HTERT RPE-1 (cell line): ENCODE measurements around the gene UBR1.

Experiments used
- in situ Hi-C: fragments of 300-500 bp; cut with MboI; formaldehyde crosslinking; loops from 4 replicates; pipeline ENCODE4 v1.14.3; 2020; ENCODE audit warnings: low sequenced_read_pairs

Gene UBR1

DNA sequence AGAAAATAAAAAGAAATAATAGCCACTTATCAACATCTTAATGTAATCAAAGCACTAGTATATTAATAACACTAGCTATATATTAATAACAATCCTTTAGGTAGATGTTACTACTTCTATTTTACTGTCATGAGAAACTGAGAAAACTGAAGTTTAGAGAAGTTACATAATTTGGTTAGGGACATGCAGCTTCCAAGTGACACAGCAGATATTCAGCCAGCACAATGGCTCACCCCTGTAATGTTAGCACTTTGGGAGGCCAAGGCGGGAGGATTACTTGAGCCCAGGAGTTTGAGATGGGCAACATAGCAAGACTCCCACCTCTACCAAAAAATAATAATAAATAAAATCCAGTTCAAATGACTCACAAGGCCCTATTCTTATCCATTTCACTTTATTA lies 1.9 kb upstream of the UBR1 start:
- in situ Hi-C loops, result no loop called here

DNA sequence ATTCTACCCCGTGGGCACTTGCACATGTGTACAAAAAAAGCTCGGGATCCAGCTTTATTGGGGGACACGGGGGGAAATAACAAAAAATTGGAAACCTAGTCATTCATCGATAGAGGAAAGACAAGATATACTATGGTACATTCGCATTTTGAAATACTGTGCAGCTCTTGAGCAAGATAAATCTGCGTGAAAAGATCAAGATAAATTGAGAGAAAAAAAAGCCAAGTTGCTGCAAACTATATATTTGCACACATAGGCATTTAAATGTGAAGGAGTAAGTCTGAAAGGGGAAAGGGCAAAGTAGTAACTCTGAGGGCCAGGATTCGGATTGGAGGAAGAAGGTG lies 620 bp upstream of the UBR1 start:
- in situ Hi-C loops, result no loop called here

DNA sequence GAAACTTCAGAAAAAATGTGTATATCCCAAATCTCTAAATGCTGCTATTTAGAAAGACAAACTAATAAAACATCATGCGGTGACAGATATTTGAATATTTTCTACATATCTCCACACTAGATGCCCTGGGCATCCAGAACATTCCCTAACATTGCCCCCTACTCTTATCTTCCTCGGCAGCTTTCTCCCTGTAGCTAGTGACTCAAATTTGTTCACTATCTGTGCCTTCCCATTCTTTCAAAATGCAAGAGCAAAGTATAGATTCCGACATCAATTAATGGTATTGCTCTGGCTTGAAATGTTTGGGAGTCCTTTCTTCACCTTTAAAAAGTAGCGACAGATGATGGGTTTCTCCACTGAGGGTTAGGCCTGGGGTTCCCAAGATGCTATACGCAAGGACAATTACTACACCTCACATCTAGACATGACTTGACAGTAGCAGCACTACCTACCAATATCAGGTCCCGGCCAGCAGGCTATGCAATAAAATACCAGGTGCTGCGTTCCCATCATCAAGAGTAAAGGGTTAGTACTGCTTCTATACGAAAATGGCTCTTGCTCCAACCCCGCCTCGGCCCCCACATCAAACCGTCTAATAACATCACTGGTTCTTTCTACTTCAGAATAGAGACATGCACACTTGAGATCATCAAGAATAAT lies 631 bp downstream of the UBR1 start:
- in situ Hi-C loops, result no loop called here

DNA sequence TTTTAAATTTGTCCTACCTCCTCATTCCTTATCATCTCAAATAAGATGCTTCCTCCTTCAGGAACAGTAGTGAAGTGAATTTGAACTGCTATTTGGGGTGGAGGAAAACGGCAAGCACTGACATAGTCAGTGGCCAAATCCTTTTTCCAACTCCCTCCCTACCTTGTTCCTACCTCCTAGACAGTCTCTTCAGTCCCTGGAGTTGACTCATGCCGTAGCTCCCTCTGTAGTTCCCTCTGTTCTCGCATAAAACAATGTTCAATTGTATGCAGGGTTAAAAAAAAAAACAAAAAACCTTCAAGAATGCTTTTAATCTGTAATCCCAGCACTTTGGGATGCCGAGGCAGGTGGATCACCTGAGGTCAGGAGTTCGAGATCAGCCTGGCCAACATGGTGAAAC lies 1.4 kb downstream of the UBR1 start:
- in situ Hi-C loops, result no loop called here

DNA sequence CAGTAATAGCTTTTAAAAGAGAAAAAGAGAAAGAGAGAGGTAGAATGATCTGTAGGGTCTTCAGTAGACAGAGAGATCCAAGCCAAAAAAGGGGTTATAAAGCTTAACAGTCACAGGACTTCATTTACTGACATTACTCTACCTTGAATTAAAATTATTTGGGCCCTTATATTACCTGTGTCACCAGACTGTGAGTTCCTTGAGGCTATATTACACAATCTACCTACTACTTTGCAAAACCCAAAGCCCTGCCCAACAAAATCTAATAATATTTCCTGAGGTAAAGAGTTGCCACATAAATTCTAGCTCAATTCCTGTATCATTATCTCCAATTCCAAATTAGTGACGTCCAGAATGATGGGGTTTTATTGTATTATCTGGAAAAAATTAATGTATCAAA lies 1.9 kb downstream of the UBR1 start:
- in situ Hi-C loops, result no loop called here

DNA sequence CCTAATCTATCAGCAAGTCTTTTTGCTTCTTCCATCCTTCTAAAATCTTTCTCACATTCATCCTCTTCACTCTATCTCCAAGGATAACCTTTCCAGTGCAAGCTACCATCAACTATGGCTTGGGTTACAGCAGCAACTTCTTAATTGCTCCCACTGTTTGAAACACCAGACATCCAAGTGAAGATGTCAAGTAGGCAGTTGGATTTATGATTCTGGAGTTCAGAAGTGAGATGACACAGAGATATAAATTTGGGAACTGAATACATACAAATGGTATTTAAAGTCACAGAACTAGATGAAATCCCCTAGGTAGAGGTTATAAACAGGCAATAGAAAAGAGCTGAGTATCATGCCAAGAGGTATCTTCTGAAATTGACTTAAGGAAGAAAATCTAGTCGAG lies 3.7 kb downstream of the UBR1 start:
- in situ Hi-C loops, result no loop called here

DNA sequence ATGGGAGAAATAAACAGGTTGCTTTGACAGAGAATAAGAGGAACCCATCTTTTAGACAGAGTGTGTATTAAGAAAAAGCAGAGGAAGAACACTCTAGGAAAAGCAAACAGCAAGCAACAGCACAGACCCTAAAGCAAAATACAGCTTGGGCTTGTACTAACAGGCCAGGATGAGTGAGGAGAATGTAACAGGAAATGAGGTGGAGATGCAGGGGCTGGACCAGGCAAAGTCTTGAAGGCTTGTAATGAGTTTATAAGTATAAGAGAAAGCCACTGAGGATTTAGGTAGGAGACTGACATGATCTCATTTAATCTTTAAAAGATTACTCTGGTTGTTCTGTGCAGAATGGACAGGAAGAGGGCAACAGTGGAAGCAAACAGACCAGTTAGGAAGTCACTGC lies 4.9 kb downstream of the UBR1 start:
- in situ Hi-C loops, result no loop called here

DNA sequence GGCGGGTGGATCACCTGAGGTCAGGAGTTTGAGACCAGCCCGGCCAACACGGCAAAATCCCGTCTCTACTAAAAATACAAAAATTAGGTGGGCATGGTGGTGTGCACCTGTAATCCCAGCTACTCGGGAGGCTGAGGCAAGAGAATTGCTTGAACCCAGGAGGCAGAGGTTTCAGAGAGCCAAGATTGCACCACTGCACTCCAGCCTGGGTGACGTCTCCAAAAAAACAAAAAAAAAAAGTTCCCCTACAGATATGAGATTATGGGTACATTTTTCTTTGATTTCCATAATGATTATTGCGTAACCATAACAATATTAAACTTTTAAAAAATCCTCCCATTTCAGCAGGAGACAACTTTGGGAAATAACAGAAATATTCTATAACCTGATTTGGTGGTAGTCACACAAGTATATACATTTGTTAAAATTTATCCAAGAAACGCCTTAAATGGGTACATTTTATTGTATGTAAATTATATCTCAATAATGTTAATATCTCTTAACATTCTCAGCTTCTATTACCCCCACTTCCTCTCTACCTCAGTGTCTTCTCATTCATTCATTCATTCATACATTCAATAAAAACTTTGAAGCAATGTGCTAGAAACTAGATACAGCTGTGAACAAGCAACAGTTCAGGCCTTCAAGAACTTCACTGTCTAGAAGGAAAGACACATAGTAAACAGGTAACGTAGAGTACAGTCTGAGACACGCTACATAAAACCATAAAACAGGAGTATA lies 6.6 kb downstream of the UBR1 start:
- in situ Hi-C loops, result no loop called here

DNA sequence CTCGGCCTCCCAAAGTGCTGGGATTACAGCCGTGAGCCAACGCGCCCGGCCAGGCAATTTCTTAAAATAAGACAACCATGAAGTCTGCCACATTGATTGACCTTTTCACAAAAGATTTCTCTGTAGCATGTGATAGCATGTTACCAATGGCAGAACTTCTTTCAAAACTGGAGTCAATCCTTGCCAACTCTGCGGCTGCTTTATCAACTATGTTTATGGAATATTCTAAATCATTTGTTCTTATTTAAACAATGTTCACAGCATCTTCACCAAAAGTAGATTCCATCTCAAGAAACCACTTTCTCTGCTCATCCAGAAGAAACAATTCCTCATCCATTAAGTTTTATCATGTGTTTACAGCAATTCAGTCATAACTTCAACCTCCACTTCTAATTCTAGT lies 9.4 kb downstream of the UBR1 start:
- in situ Hi-C loops, result no loop called here

DNA sequence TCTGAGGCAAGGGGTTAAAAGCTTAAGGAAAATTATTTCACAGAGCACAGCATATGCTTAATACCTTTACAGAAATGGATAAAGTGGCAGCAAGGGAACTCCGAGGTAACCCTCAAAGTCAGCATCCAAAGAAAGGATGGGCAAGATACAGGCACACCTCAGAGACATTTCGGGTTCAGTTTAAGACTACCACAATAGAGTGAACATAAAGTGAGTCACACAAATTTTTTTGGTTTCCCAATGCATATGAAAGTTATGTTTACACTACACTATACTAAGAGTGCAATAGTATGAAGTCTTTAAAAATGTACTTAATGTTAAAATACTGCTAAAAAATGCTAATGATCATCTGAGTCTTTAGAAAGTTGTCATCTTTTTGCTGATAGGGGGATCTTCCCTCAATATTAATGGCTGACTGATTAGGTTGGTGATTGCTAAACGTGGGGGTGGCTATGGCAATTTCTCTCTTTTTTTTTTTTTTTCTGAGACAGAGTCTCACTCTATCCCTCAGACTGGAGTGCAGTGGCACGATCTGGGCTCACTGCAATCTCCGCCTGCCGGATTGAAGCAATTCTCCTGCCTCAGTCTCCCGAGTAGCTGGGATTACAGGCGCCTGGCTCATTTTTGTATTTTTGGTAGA lies 10.0 kb downstream of the UBR1 start:
- in situ Hi-C loops, result no loop called here

DNA sequence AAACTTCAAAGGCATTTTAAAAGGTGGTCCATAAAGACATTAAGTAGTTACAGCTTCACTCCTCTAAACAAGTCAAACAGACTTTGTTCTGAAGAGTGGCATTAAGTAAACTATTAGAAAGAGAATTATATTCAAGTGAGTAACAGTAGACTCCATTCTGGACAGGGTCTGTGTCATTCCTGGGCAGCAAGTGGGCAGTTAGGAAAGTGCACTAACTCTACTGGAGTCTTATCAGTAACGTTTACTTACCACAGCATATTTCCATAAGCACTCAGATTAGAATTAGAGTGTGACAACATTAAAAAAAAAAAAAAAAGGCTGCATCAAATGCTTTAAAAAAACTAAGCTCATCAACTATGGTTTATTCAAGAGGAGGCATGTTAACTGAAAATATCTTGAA lies 10.6 kb downstream of the UBR1 start:
- in situ Hi-C loops, result no loop called here

DNA sequence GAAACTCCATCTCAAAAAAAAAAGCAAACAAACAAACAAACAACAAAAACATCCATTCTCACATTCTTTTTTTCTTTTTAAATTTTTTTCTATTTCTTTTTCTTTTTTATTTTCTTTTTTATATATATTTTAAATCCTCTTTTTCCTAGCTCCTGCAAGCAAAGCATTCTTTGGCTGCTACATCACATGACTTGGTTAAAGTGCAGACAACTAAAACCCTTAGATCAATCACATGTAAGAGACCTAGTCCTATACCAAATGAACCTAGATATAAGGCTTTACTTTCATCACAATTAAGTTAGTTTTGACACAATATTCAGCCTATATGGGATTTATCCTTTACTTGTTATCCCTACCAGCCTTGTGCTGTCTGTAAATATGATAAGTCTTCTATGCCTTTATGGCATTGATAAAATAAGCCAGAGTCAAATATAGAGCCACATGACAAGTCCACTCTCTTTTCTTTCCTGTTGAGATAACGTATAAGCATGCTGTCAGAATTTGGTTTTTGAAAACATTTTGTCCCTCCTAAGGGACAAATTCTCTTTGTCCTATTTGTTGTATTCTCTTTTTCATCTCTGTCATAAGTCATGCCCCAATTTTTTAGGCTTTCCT lies 11.3 kb downstream of the UBR1 start:
- in situ Hi-C loops, result no loop called here

DNA sequence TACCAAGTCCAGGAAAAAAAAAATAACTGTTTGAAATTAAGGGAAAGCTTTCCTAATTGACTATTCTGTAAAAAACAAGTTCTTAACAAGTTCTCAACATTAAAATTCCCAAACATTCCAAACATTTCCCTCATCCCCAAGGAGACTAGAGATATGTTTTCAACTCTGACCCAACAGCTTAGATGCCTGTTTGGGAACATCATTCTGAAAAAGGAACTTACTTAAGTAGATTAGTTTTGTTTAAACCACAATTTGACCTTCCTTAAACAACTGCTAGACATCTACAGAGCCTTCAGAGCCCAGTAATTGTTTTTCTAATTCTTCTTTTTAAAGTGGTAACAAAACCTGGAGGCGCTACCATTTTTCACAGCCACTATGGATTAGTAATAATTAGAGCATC lies 12.8 kb downstream of the UBR1 start:
- in situ Hi-C loops, result no loop called here

DNA sequence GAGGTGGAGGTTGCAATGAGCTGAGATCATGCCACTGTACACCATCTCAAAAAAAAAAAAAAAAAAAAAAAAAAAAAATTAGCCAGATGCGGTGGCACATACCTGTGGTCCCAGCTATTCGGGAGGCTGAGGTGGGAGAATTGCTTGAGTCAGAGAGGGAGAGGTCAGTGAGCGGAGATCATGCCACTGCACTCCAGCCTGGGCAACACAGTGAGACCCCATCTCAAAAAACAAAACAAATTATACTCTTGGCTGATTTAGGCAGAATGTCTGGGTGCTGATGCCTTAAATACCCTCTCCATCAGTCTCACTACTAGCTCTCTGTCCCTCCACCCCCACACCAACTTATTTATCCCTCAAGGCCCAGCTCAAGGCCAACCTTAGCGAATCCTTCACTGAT lies 14.0 kb downstream of the UBR1 start:
- in situ Hi-C loops, result no loop called here

DNA sequence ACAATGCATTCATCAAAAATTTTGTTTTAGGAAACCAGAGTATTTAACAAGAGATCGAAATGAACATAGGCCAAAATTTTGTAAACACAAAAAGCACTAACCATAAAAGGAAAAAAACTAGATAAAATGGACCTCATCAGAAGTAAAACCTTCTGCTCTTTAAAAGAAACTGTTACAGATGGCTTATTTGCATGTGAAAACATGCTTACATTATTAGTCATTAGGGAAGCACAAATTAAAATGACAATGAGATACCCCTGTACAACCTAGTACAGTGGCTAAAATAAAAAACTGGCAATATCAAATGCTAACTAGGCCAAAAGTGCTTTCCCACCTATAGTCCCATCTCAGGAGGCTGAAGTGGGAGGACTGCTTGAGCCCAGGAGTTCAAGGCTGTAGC lies 19.3 kb downstream of the UBR1 start:
- in situ Hi-C loops, result no loop called here

DNA sequence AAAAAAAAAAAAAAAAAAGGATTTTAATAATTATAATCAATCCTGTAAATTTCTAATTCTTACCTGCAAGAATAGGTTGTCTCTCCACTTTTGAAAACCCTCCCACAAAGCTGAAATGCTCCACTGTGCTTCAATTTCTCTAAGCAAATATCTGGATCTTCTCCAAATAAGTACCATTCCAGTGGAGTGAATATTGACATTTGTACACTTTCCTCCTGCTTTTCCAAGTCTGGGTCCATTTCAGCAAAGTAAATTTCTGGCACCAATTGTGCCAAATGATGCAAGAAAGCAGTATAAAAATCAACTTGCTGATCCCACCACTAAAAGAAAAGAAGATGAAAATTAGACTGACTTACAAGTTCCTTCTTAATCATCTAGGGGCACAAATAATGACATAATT lies 19.9 kb downstream of the UBR1 start:
- in situ Hi-C loops, result no loop called here

DNA sequence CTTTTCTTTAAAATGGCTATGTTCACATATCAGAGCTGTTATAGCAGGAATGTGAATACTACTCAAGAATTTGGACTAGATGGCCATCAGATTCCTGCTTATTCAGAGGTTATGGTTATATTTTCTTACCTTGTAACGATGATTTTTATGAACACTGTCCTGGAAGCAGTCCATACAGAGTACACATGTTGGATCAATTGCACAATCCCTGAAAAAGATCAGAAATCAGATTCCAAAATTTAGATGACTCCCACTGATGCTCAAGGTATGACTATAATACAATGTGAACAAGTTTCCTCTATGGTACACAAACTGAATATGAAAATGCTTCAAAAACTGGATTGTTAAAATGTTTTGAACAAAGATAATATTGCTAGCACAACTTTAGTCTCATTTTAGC lies 23.3 kb downstream of the UBR1 start:
- in situ Hi-C loops, result no loop called here

DNA sequence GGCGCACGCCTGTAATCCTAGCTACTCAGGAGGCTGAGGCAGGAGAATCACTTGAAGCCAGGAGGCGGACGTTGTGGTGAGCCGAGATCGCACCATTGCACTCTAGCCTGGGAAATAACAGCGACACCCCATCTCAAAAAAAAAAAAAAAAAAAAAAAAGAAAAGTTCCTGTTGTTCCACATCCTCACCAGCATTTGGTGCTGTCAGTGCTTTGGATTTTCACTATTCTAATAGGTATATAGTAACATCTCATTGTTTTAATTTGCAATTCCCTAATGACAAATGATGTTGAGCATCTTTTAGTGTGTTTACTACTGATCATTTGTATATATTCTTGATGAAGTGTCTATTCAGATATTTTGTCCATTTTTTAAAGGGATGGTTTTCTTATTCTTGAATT lies 24.6 kb downstream of the UBR1 start:
- in situ Hi-C loops, result no loop called here

DNA sequence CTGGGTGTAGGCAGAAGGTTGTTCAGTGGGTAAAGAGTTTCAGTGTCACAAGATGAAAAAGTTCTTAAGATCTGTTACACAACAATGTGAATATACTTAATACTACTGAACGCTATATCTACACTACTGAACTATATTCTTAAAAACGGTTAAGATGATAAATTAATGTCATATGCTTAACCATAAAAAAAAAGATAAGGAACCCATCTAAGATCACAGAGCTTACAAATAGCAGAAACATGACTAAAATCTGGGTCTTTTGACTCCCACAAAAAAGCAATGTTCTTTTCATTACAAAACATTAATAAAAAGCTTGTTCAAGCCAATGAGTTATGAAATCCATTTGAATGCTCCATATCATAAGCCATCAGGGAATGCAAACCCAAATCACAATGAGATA lies 34.4 kb downstream of the UBR1 start:
- in situ Hi-C loops, result no loop called here

DNA sequence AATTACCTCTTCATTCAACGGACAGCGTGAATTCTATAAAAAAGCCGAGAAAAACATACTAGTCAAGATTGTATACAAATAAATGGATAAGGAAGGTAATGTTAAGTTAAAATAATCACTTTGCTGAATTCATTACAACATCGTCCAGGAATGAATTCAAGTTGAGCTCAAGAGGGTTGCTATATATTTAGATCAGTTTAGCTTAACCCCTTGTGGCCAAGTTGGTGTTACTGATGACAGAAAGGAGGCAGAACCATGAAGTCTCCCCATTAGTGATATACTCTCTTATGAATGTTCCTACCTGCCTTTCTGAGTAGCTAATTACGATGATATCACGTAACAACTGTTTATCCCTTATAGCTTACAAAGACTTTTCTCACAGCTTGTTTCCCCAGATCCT lies 34.9 kb downstream of the UBR1 start:
- in situ Hi-C loops, result no loop called here

DNA sequence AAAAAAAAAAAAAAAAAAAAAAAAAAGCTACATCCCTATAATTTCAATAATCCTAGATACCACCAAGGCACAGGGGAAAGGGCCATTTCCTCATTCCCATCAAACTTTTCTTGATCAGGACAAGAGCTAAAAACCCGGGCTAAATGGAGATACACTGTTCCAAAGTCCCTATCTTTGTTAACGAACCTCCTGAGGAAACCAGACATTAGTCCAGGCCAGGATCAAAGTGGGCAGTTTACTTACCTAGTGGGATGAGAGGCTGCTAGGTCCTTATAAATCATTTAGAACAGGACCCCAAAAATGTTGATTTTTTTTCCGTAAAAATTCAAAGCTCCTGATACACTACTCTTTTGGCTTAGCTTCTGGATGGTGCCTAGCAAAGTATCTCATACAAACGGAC lies 35.6 kb downstream of the UBR1 start:
- in situ Hi-C loops, result no loop called here
